ENCODE measurements around the gene EIF4A3.

Gene EIF4A3

GRCh38 chr17:80137131-80137530 lies 9.8 kb downstream of the EIF4A3 start:
- Histone ChIP-seq H2AFZ (ENCODE audit: low read length, unreplicated experiment) (no peak overlapping the region), H3K79me2 (ENCODE audit: control insufficient read depth, insufficient read depth, low read length, unreplicated experiment) (peaks cover 11% of the 10 kb centered on the region), H3K27me3 (ENCODE audit: insufficient read depth, low read length) (no peaks in the 10 kb centered on the region), H3K4me1 (ENCODE audit: control insufficient read depth, insufficient read depth, low read length, unreplicated experiment) (no peaks in the 10 kb centered on the region), H3K4me3 (ENCODE audit: low read depth, low read length) (no peak overlapping the region), H3K36me3 (ENCODE audit: insufficient read depth, low read length) (peaks cover 56% of the 10 kb centered on the region), H3K27ac (ENCODE audit: low read depth, low read length) (no peak overlapping the region)

DNA sequence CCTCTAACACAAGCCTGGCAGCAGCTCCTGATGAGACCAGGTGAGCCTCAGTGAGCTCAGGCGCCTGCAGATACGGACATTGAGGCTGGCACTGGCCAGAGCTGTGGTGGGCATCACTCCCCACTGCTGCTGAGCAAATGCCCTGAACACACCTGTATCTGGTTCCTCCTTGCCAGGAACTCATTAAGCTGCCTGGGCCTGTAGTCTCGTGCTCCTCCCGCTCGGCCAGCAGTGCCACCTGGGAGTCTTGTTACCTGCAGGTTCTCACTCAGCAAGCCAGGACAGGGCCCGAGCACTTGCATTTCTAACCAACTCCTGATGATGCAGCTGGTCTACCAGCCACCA lies 13.3 kb downstream of the EIF4A3 start:
- no peaks in the 10 kb centered on the region for H3K79me2 ChIP-seq (ENCODE audit: control insufficient read depth, insufficient read depth, low read length, unreplicated experiment)
- no peaks in the 10 kb centered on the region for H3K4me1 ChIP-seq (ENCODE audit: control insufficient read depth, insufficient read depth, low read length, unreplicated experiment)
- no peaks in the 10 kb centered on the region for H3K27me3 ChIP-seq (ENCODE audit: insufficient read depth, low read length)
- H3K36me3 ChIP-seq (ENCODE audit: insufficient read depth, low read length): peaks cover 27% of the 10 kb centered on the region
- H2AFZ ChIP-seq (ENCODE audit: low read length, unreplicated experiment): no peak overlapping the region
- no peak overlapping the region for H3K27ac ChIP-seq (ENCODE audit: low read depth, low read length)
- H3K4me3 ChIP-seq (ENCODE audit: low read depth, low read length): no peak overlapping the region

GRCh38 chr17:80132906-80133625 lies 13.9 kb downstream of the EIF4A3 start:
- H3K36me3 ChIP-seq (ENCODE audit: insufficient read depth, low read length): peaks cover 21% of the 10 kb centered on the region
- no peak overlapping the region for H2AFZ ChIP-seq (ENCODE audit: low read length, unreplicated experiment)
- no peaks in the 10 kb centered on the region for H3K27me3 ChIP-seq (ENCODE audit: insufficient read depth, low read length)
- H3K27ac ChIP-seq (ENCODE audit: low read depth, low read length): no peak overlapping the region
- no peaks in the 10 kb centered on the region for H3K79me2 ChIP-seq (ENCODE audit: control insufficient read depth, insufficient read depth, low read length, unreplicated experiment)
- H3K4me1 ChIP-seq (ENCODE audit: control insufficient read depth, insufficient read depth, low read length, unreplicated experiment): no peaks in the 10 kb centered on the region
- no peak overlapping the region for H3K4me3 ChIP-seq (ENCODE audit: low read depth, low read length)

DNA sequence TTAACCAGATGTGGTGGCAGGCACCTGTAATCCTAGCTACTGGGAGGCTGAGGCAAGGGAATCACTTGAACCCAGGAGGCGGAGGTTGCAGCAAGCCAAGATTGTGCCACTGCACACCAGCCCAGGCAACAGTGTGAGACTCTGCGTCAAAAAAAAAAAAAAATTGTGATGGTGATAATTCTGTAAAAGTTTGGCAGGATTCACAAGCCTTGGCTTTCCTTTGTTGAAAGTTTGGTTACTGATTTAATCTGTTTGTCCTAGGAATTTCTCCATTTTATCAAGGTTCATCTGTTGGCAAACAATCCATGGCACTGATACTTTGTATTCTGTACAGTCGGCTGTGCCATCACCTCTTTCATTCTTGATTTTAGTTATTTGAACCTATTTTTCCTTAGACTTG lies 15.9 kb downstream of the EIF4A3 start:
- H3K36me3 ChIP-seq (ENCODE audit: insufficient read depth, low read length): peaks cover 12% of the 10 kb centered on the region
- no peak overlapping the region for H3K27ac ChIP-seq (ENCODE audit: low read depth, low read length)
- no peaks in the 10 kb centered on the region for H3K79me2 ChIP-seq (ENCODE audit: control insufficient read depth, insufficient read depth, low read length, unreplicated experiment)
- no peak overlapping the region for H2AFZ ChIP-seq (ENCODE audit: low read length, unreplicated experiment)
- H3K4me3 ChIP-seq (ENCODE audit: low read depth, low read length): no peak overlapping the region
- H3K4me1 ChIP-seq (ENCODE audit: control insufficient read depth, insufficient read depth, low read length, unreplicated experiment): peaks cover 7% of the 10 kb centered on the region
- no peaks in the 10 kb centered on the region for H3K27me3 ChIP-seq (ENCODE audit: insufficient read depth, low read length)

GRCh38 chr17:80129006-80129565 lies 17.8 kb downstream of the EIF4A3 start:
- no peak overlapping the region for H3K27ac ChIP-seq (ENCODE audit: low read depth, low read length)

GRCh38 chr17:80126449-80126715 lies 20.5 kb downstream of the EIF4A3 start:
- Histone ChIP-seq H3K27ac (ENCODE audit: low read depth, low read length) (peak overlapping the region; percentile 43), H3K4me3 (ENCODE audit: low read depth, low read length) (peak overlapping the region; percentile 33), H3K36me3 (ENCODE audit: insufficient read depth, low read length) (no peaks in the 10 kb centered on the region), H2AFZ (ENCODE audit: low read length, unreplicated experiment) (peak overlapping the region; percentile 44), H3K79me2 (ENCODE audit: control insufficient read depth, insufficient read depth, low read length, unreplicated experiment) (no peaks in the 10 kb centered on the region), H3K27me3 (ENCODE audit: insufficient read depth, low read length) (no peaks in the 10 kb centered on the region), H3K4me1 (ENCODE audit: control insufficient read depth, insufficient read depth, low read length, unreplicated experiment) (peaks cover 13% of the 10 kb centered on the region)

More at GRCh38 chr17:80129006-80129565, 17.8 kb downstream of the EIF4A3 start:
- H3K36me3 ChIP-seq (ENCODE audit: insufficient read depth, low read length): peaks cover 7% of the 10 kb centered on the region
- H2AFZ ChIP-seq (ENCODE audit: low read length, unreplicated experiment): no peak overlapping the region
- H3K4me1 ChIP-seq (ENCODE audit: control insufficient read depth, insufficient read depth, low read length, unreplicated experiment): peaks cover 13% of the 10 kb centered on the region
- H3K4me3 ChIP-seq (ENCODE audit: low read depth, low read length): no peak overlapping the region
- no peaks in the 10 kb centered on the region for H3K27me3 ChIP-seq (ENCODE audit: insufficient read depth, low read length)
- H3K79me2 ChIP-seq (ENCODE audit: control insufficient read depth, insufficient read depth, low read length, unreplicated experiment): no peaks in the 10 kb centered on the region

DNA sequence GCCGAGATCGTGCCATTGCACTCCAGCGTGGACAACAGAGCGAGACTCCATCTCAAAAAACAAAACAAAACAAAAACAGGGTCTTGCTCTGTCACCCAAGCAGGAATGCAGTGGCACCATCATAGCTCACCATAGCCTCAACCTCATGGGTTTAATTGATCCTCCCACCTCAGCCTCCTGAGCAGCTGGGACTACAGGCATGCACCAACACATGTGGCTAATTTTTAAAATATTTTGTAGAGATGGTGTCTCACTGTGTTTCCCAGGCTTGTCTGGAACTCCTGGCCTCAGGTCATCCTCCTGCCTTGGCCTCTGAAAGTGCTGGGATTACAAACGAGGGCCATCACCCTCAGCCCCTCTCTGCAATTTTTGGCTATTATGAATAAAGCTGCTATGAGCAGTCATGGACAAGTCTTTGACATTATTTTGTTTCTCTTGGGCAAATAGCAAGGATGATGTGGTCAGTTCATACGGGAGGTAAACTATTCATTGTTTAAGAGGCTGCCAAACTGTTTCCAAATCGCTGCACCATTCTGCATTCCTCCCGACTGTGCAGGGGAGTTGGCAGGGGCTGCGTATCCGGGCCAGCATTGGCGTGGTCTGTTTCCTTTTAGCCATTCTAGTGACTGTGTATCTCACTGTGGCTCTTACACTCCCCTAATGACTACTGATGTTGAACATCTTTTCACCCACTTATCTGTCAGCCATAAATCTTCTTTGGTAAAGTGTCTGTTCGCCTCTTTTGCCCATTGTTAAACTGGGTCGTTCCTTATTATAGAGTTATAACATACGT lies 21.1 kb downstream of the EIF4A3 start:
- Histone ChIP-seq H3K79me2 (ENCODE audit: control insufficient read depth, insufficient read depth, low read length, unreplicated experiment) (no peaks in the 10 kb centered on the region), H3K4me3 (ENCODE audit: low read depth, low read length) (peak overlapping the region; percentile 33), H3K4me1 (ENCODE audit: control insufficient read depth, insufficient read depth, low read length, unreplicated experiment) (peaks cover 13% of the 10 kb centered on the region), H3K27ac (ENCODE audit: low read depth, low read length) (peak overlapping the region; percentile 43), H2AFZ (ENCODE audit: low read length, unreplicated experiment) (peak overlapping the region; percentile 44), H3K27me3 (ENCODE audit: insufficient read depth, low read length) (no peaks in the 10 kb centered on the region), H3K36me3 (ENCODE audit: insufficient read depth, low read length) (no peaks in the 10 kb centered on the region)

DNA sequence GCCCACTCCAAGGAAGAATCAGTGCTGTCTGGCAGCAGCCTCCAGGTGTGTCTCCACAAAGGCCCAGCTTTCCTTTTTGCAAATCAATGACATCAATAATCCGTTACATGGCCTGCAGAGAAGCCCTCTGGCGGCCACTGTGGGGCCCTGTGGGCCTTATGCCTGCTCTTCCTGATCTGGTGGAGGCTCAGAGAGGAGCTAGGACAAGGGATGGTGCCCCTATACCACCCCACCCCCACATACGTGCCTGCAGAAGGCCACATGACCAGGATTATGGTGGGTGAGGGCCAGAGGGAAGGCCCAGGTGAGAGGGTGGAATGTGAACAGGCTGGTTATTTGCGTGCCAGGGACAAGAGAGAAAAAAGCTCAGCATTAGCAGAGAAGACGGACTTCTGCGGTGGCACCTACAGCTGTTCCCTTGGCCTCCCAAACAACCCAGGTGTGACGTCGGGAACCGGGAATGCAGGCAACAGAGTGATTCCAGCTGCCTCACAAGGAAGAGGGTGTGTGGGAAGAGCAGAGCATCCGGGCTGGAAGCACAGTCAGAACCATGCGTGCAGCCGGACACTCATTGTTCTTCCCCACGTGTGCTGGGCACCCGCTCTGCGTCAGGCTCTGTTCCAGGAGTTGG lies 22.5 kb downstream of the EIF4A3 start:
- no peaks in the 10 kb centered on the region for H3K27me3 ChIP-seq (ENCODE audit: insufficient read depth, low read length)
- H3K27ac ChIP-seq (ENCODE audit: low read depth, low read length): no peak overlapping the region
- H3K4me3 ChIP-seq (ENCODE audit: low read depth, low read length): no peak overlapping the region
- H3K79me2 ChIP-seq (ENCODE audit: control insufficient read depth, insufficient read depth, low read length, unreplicated experiment): no peaks in the 10 kb centered on the region
- H3K4me1 ChIP-seq (ENCODE audit: control insufficient read depth, insufficient read depth, low read length, unreplicated experiment): peaks cover 13% of the 10 kb centered on the region
- no peaks in the 10 kb centered on the region for H3K36me3 ChIP-seq (ENCODE audit: insufficient read depth, low read length)
- no peak overlapping the region for H2AFZ ChIP-seq (ENCODE audit: low read length, unreplicated experiment)

DNA sequence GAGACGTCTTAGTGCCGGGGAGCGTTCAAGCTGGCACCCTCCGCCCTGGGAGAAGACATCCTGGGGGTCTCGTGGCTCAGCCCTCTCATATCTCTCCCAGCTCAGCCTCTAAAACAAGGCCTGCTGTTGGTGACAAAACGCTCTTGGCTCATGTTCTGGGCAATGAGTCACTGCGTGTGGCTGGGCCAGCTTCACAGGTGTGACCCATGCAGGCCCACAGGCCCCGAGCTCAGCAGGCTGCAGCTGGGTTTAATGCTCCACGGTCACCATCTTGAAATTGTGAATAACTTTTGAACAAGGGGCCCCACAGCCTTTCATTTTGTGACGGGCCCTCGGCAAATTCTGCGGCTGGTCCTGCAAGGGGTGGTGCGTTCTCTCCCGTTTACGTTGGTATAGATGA lies 23.1 kb downstream of the EIF4A3 start:
- no peaks in the 10 kb centered on the region for H3K36me3 ChIP-seq (ENCODE audit: insufficient read depth, low read length)

GRCh38 chr17:80122926-80123505 lies 23.9 kb downstream of the EIF4A3 start:
- no peak overlapping the region for H3K4me3 ChIP-seq (ENCODE audit: low read depth, low read length)
- H3K27ac ChIP-seq (ENCODE audit: low read depth, low read length): no peak overlapping the region
- no peaks in the 10 kb centered on the region for H3K79me2 ChIP-seq (ENCODE audit: control insufficient read depth, insufficient read depth, low read length, unreplicated experiment)
- no peaks in the 10 kb centered on the region for H3K36me3 ChIP-seq (ENCODE audit: insufficient read depth, low read length)
- H3K4me1 ChIP-seq (ENCODE audit: control insufficient read depth, insufficient read depth, low read length, unreplicated experiment): peaks cover 13% of the 10 kb centered on the region
- no peaks in the 10 kb centered on the region for H3K27me3 ChIP-seq (ENCODE audit: insufficient read depth, low read length)
- H2AFZ ChIP-seq (ENCODE audit: low read length, unreplicated experiment): no peak overlapping the region

More for the DNA sequence above, 23.1 kb downstream of the EIF4A3 start:
- H3K4me1 ChIP-seq (ENCODE audit: control insufficient read depth, insufficient read depth, low read length, unreplicated experiment): peaks cover 13% of the 10 kb centered on the region
- H2AFZ ChIP-seq (ENCODE audit: low read length, unreplicated experiment): no peak overlapping the region
- no peak overlapping the region for H3K27ac ChIP-seq (ENCODE audit: low read depth, low read length)
- no peaks in the 10 kb centered on the region for H3K79me2 ChIP-seq (ENCODE audit: control insufficient read depth, insufficient read depth, low read length, unreplicated experiment)
- H3K27me3 ChIP-seq (ENCODE audit: insufficient read depth, low read length): no peaks in the 10 kb centered on the region
- H3K4me3 ChIP-seq (ENCODE audit: low read depth, low read length): no peak overlapping the region

Data from ACC112 (cell line).